ENCODE measurements around the gene GHSR.

GHSR gene

GRCh38 chr3:172447611-172448579 is at the start of gene GHSR:
Gene GHSR, minus strand, starts transcription at chr3:172448456. Its CDS starts 43 bp downstream, at chr3:172448413.
- no peak for FAIRE-seq

- peak; percentile 90 for FAIRE-seq
Observed at GRCh38 chr3:172490198-172490669, 42.0 kb upstream of the GHSR start.

- no peak for FAIRE-seq
Observed at GRCh38 chr3:172478116-172478515, 29.9 kb upstream of the GHSR start.

- no peak for FAIRE-seq
Observed at GRCh38 chr3:172476347-172476746, 28.1 kb upstream of the GHSR start.

GRCh38 chr3:172475703-172476102 is 27.4 kb upstream of the GHSR start:
- no peak for FAIRE-seq

GRCh38 chr3:172471903-172472302 is 23.6 kb upstream of the GHSR start:
- FAIRE-seq = no peak

- no peak for FAIRE-seq
Observed at GRCh38 chr3:172470588-172470987, 22.3 kb upstream of the GHSR start.

GRCh38 chr3:172467170-172467824 is 19.0 kb upstream of the GHSR start:
- no peak for FAIRE-seq

GRCh38 chr3:172466553-172467130 is 18.4 kb upstream of the GHSR start:
- FAIRE-seq = no peak

GRCh38 chr3:172465281-172465680 is 17.0 kb upstream of the GHSR start:
- no peak for FAIRE-seq

- FAIRE-seq = no peak
Observed at GRCh38 chr3:172464306-172464705, 16.1 kb upstream of the GHSR start.

- FAIRE-seq = peak; percentile 70
Observed at GRCh38 chr3:172461530-172462138, 13.4 kb upstream of the GHSR start.

- FAIRE-seq = no peak
Observed at GRCh38 chr3:172456404-172456803, 8.1 kb upstream of the GHSR start.

GRCh38 chr3:172454180-172454579 is 5.9 kb upstream of the GHSR start:
- FAIRE-seq = no peak

GRCh38 chr3:172449466-172450149 is 1.4 kb upstream of the GHSR start:
- no peak for FAIRE-seq

- FAIRE-seq = no peak
Observed at GRCh38 chr3:172448661-172449465, 607 bp upstream of the GHSR start.

GRCh38 chr3:172446198-172446597 is 2.1 kb downstream of the GHSR start:
- no peak for FAIRE-seq

GRCh38 chr3:172444821-172445220 is 3.4 kb downstream of the GHSR start:
- FAIRE-seq = no peak

GRCh38 chr3:172442606-172443005 is 5.7 kb downstream of the GHSR start:
- FAIRE-seq = no peak

GRCh38 chr3:172441581-172441980 is 6.7 kb downstream of the GHSR start:
- FAIRE-seq = peak; percentile 21

- FAIRE-seq = no peak
Observed at GRCh38 chr3:172438186-172438585, 10.1 kb downstream of the GHSR start.

- FAIRE-seq = no peak
Observed at GRCh38 chr3:172437713-172438112, 10.5 kb downstream of the GHSR start.
